H1 (cell line): ENCODE measurements around the gene FBXW8. TPM values are rescaled to one million over a fixed set of nuclear protein-coding genes. Genes with fewer than 3 reads are reported as not detected.

Experiments used
- CTCF ChIA-PET: fragments of 300-600 bp; sonication (Branson Sonifier 250); formaldehyde crosslinking; loops from one replicate; lab custom pipeline; 2021; ENCODE audit not compliant: partially characterized antibody; lab: Charles Lee
- POLR2A ChIA-PET: fragments of 300-600 bp; sonication (Branson Sonifier 250); formaldehyde crosslinking; loops from one replicate; lab custom pipeline; 2021; ENCODE audit warnings: inconsistent platforms; ENCODE audit not compliant: partially characterized antibody; lab: Charles Lee
- DNase-seq, 2 experiments: peaks; one replicate each; pipeline versions ENCODE4 v3.0.0 to v3.0.0-alpha.2; 2010 to 2022; ENCODE audit warnings: low spot score in 2 of 2, low read depth in 1 of 2, mixed read lengths in 1 of 2
- FAIRE-seq: peaks from 2 replicates; lab custom pipeline; 2011; peaks lifted over from hg19 to GRCh38; lab: Jason Lieb, UNC
- H2AFZ ChIP-seq: 2 replicates; pipeline ENCODE4 v1.8.1; 2012; ENCODE audit warnings: low read length, inconsistent platforms
- H2AK5ac ChIP-seq: 2 replicates; pipeline ENCODE4 v1.6.1; 2013; ENCODE audit warnings: low read depth, low read length
- H2BK120ac ChIP-seq: replicated peaks from 2 replicates; pipeline ENCODE3; 2013; ENCODE audit warnings: low read depth, low read length, inconsistent platforms
- H2BK12ac ChIP-seq: 2 replicates; pipeline ENCODE4 v1.6.1; 2013; ENCODE audit warnings: low read depth, low read length
- H2BK15ac ChIP-seq: 2 replicates; pipeline ENCODE4 v1.6.1; 2013; ENCODE audit warnings: low read length
- H2BK20ac ChIP-seq: 2 replicates; pipeline ENCODE4 v1.6.1; 2013; ENCODE audit warnings: low read length
- H2BK5ac ChIP-seq: 2 replicates; pipeline ENCODE4 v1.6.1; 2013; ENCODE audit warnings: low read depth, low read length
- H3K14ac ChIP-seq: 2 replicates; pipeline ENCODE4 v1.6.1; 2013; ENCODE audit warnings: inconsistent platforms; ENCODE audit not compliant: insufficient read length
- H3K18ac ChIP-seq: 2 replicates; pipeline ENCODE4 v1.6.1; 2013; ENCODE audit warnings: low read length; ENCODE audit errors: extremely low read depth
- H3K23ac ChIP-seq: 2 replicates; pipeline ENCODE4 v1.6.1; 2013; ENCODE audit warnings: inconsistent platforms; ENCODE audit not compliant: insufficient read length
- H3K23me2 ChIP-seq: 2 replicates; pipeline ENCODE4 v1.6.1; 2013; ENCODE audit warnings: low read depth, low read length
- H3K27ac ChIP-seq: 2 replicates; pipeline ENCODE4 v1.6.1; 2011; ENCODE audit warnings: low read depth, low read length, inconsistent platforms
- H3K27me3 ChIP-seq, 4 experiments: replicated peaks in 1 of 4; 1 replicate in 1 of 4; 2 replicates in 3 of 4; pipeline versions ENCODE4 v1.6.1 to v1.8.1; 2011 to 2013; ENCODE audit warnings: low read length in 3 of 4, mild to moderate bottlenecking in 3 of 4, inconsistent platforms in 2 of 4, mixed read lengths in 2 of 4, moderate library complexity in 1 of 4; ENCODE audit not compliant: control insufficient read depth in 3 of 4, insufficient read depth in 3 of 4; ENCODE audit errors: extremely low read depth in 1 of 4
- H3K36me3 ChIP-seq, 4 experiments: 2 replicates each; pipeline versions ENCODE4 v1.6.1 to v1.8.1; 2011 to 2013; ENCODE audit warnings: mild to moderate bottlenecking in 4 of 4, low read length in 3 of 4, moderate library complexity in 2 of 4, control low read depth in 1 of 4, inconsistent platforms in 1 of 4; ENCODE audit not compliant: insufficient read depth in 4 of 4, control insufficient read depth in 2 of 4
- H3K4ac ChIP-seq: replicated peaks from 2 replicates; pipeline ENCODE3; 2013; ENCODE audit warnings: low read length, low read depth, mixed read lengths, inconsistent platforms; ENCODE audit not compliant: insufficient read length
- H3K4me1 ChIP-seq, 4 experiments: replicated peaks in 1 of 4; 1 replicate in 1 of 4; 2 replicates in 3 of 4; pipeline versions ENCODE4 v1.6.1 to v1.8.1; 2011 to 2013; ENCODE audit warnings: low read length in 3 of 4, inconsistent platforms in 2 of 4, mixed read lengths in 1 of 4; ENCODE audit not compliant: insufficient read depth in 4 of 4, control insufficient read depth in 3 of 4
- H3K4me2 ChIP-seq, 2 experiments: 2 replicates each; pipeline versions ENCODE4 v1.6.1 to v1.8.1; 2011 to 2013; ENCODE audit warnings: low read depth in 2 of 2, low read length in 2 of 2, control low read depth in 1 of 2, inconsistent platforms in 1 of 2, mild to moderate bottlenecking in 1 of 2; ENCODE audit not compliant: insufficient read depth in 1 of 2
- H3K4me3 ChIP-seq, 4 experiments: fragments of 200-600, 300-600 bp in 1 of 4; sonication (generic), shearing (Covaris generic), sonication (Bioruptor Twin) in 1 of 4; 2 replicates each; pipeline versions ENCODE4 v1.5.1 to v1.8.1; 2011 to 2016; ENCODE audit warnings: low read length in 4 of 4, low read depth in 3 of 4, control low read depth in 2 of 4, inconsistent platforms in 2 of 4, mild to moderate bottlenecking in 2 of 4, mixed read lengths in 1 of 4, moderate library complexity in 1 of 4; ENCODE audit not compliant: insufficient read depth in 2 of 4; ENCODE audit errors: extremely low read depth in 1 of 4
- H3K56ac ChIP-seq: replicated peaks from 2 replicates; pipeline ENCODE3; 2013; ENCODE audit warnings: low read depth, mild to moderate bottlenecking, mixed read lengths, low read length, inconsistent platforms; ENCODE audit not compliant: insufficient read length
- H3K79me1 ChIP-seq: 2 replicates; pipeline ENCODE4 v1.6.1; 2013; ENCODE audit warnings: low read depth, low read length, control low read depth
- H3K79me2 ChIP-seq, 2 experiments: 2 replicates each; pipeline versions ENCODE4 v1.6.1 to v1.8.1; 2012 to 2013; ENCODE audit warnings: low read length in 2 of 2, mild to moderate bottlenecking in 2 of 2, inconsistent platforms in 1 of 2; ENCODE audit not compliant: insufficient read depth in 2 of 2, control insufficient read depth in 1 of 2
- H3K9ac ChIP-seq, 4 experiments: replicated peaks in 1 of 4; 1 replicate in 1 of 4; 2 replicates in 3 of 4; pipeline versions ENCODE4 v1.6.1 to v1.8.1; 2011 to 2013; ENCODE audit warnings: low read depth in 3 of 4, low read length in 3 of 4, control low read depth in 2 of 4, mild to moderate bottlenecking in 2 of 4, moderate library complexity in 2 of 4, inconsistent platforms in 1 of 4; ENCODE audit errors: extremely low read depth in 1 of 4
- H3K9me3 ChIP-seq, 2 experiments: 2 replicates each; pipeline versions ENCODE4 v1.6.1 to v1.8.1; 2012 to 2013; ENCODE audit warnings: mild to moderate bottlenecking in 2 of 2, moderate library complexity in 2 of 2, control low read depth in 1 of 2, inconsistent platforms in 1 of 2, low read depth in 1 of 2, low read length in 1 of 2, mixed read lengths in 1 of 2; ENCODE audit not compliant: insufficient read depth in 2 of 2
- H4K20me1 ChIP-seq, 2 experiments: replicated peaks in 1 of 2; 2 replicates each; pipeline versions ENCODE3 to v1.8.1; 2011 to 2013; ENCODE audit warnings: inconsistent platforms in 2 of 2, low read length in 2 of 2, mild to moderate bottlenecking in 1 of 2; ENCODE audit not compliant: insufficient read depth in 2 of 2, control insufficient read depth in 1 of 2
- H4K5ac ChIP-seq: 2 replicates; pipeline ENCODE4 v1.6.1; 2013; ENCODE audit warnings: low read length, low read depth, mixed read lengths, inconsistent platforms; ENCODE audit not compliant: insufficient read length
- H4K8ac ChIP-seq: 2 replicates; pipeline ENCODE4 v1.8.0; 2013; ENCODE audit warnings: mild to moderate bottlenecking, moderate library complexity, low read length, inconsistent platforms; ENCODE audit not compliant: insufficient read depth; ENCODE audit errors: extremely low read depth
- H4K91ac ChIP-seq: replicated peaks from 2 replicates; pipeline ENCODE3; 2013; ENCODE audit warnings: low read length, mixed read lengths, inconsistent platforms; ENCODE audit not compliant: insufficient read length
- ASH2L ChIP-seq: fragments of 200-600, 300-600 bp; sonication (generic); IDR thresholded peaks from one replicate; pipeline ENCODE4 v1.7.1; 2017; ENCODE audit warnings: low read length
- CBX5 ChIP-seq: fragments of 300-800, 300-1000 bp; sonication (generic); IDR thresholded peaks from 2 replicates; pipeline ENCODE4 v1.7.1; 2016; ENCODE audit warnings: antibody characterized with exemption, low read length, low read depth
- CTBP2 ChIP-seq: IDR thresholded peaks from 2 replicates; pipeline ENCODE4 v1.7.0; 2011; ENCODE audit warnings: borderline replicate concordance, mild to moderate bottlenecking, moderate library complexity, mixed read lengths, low read length; ENCODE audit not compliant: insufficient read depth, insufficient read length
- EP300 ChIP-seq, 2 experiments: IDR thresholded peaks; 1 replicate in 1 of 2; 2 replicates in 1 of 2; pipeline ENCODE4 v1.6.1; 2011 to 2012; ENCODE audit warnings: low read depth in 2 of 2, low read length in 2 of 2, mild to moderate bottlenecking in 2 of 2, borderline replicate concordance in 1 of 2, inconsistent platforms in 1 of 2, moderate library complexity in 1 of 2
- HDAC6 ChIP-seq: IDR thresholded peaks from one replicate; pipeline ENCODE4 v1.7.1; 2012; ENCODE audit warnings: low read depth, mild to moderate bottlenecking, inconsistent platforms, low read length, moderate library complexity
- POLR2A ChIP-seq, 2 experiments: IDR thresholded peaks; 1 replicate in 1 of 2; 2 replicates in 1 of 2; pipeline ENCODE4 v1.6.1; 2011; ENCODE audit warnings: low read depth in 2 of 2, low read length in 2 of 2, mild to moderate bottlenecking in 2 of 2; ENCODE audit errors: control extremely low read depth in 1 of 2
- RBBP5 ChIP-seq: IDR thresholded peaks from 2 replicates; pipeline ENCODE4 v1.7.1; 2012; ENCODE audit warnings: low read depth, mild to moderate bottlenecking, inconsistent platforms, low read length, moderate library complexity, borderline replicate concordance
- SIRT6 ChIP-seq: IDR thresholded peaks from one replicate; pipeline ENCODE4 v1.7.1; 2012; ENCODE audit warnings: low read length, inconsistent platforms
- SP1 ChIP-seq: IDR thresholded peaks from 2 replicates; pipeline ENCODE4 v1.6.1; 2011; ENCODE audit warnings: low read depth, low read length
- SP4 ChIP-seq: IDR thresholded peaks from 2 replicates; pipeline ENCODE4 v1.6.1; 2012; ENCODE audit warnings: low read length, inconsistent platforms
- SRF ChIP-seq: IDR thresholded peaks from 2 replicates; pipeline ENCODE4 v1.6.1; 2011; ENCODE audit warnings: mild to moderate bottlenecking, low read depth, low read length, moderate library complexity
- WGBS, 2 experiments: shearing (Covaris generic) in 1 of 2; methylation state at CpG; one replicate each; pipeline versions ENCODE4 v1.1.6 to v1.1.7; 2013 to 2015; ENCODE audit warnings: low lambda C conversion rate in 2 of 2, mixed read lengths in 2 of 2, inconsistent platforms in 1 of 2, low coverage in 1 of 2, missing lambda C conversion rate in 1 of 2; ENCODE audit not compliant: insufficient replicate concordance in 2 of 2, insufficient coverage in 1 of 2, insufficient read length in 1 of 2; ENCODE audit errors: extremely low coverage in 1 of 2, missing lambda C conversion rate in 1 of 2; 5-methylcytosine and 5-hydroxymethylcytosine counted together
- polyA plus RNA-seq, 7 experiments: library from polyadenylated mRNA; depleted of rRNA in 3 of 7; stranded (reverse) in 5 of 7; unstranded in 2 of 7; fragments of >200 nt in 5 of 7; fragments of 200-250 nt in 2 of 7; gene quantifications; 1 replicate in 5 of 7; 2 replicates in 1 of 7; 4 replicates in 1 of 7; pipeline versions ENCODE4 v1.2.1 to v1.2.3, GENCODE V29; 2011 to 2013; ENCODE audit warnings: missing spikeins in 2 of 7, mixed read lengths in 2 of 7
- total RNA-seq: library from RNA; stranded (reverse); fragmentation: NEBNext Ultra II Directional; extraction: Animal tissue kit (Norgen Biotek cat#: 25700); gene quantifications from 2 replicates; pipeline ENCODE4 v1.2.1, GENCODE V29; 2021
- TF ChIP-seq, protein P1 (sequence below): IDR thresholded peaks from 2 replicates; pipeline ENCODE4 v1.6.1; 2012; ENCODE audit warnings: low read length, inconsistent platforms
- TF ChIP-seq, protein P2 (sequence below): IDR thresholded peaks from 2 replicates; pipeline ENCODE4 v1.6.1; 2012; ENCODE audit warnings: inconsistent platforms

Gene FBXW8
- total and polyA plus RNA-seq, 2 of the 8 experiments (the other 6 are each of a cell fraction or from before 2014, with no cell fraction given) = 15.8 to 16.0 TPM

DNA sequence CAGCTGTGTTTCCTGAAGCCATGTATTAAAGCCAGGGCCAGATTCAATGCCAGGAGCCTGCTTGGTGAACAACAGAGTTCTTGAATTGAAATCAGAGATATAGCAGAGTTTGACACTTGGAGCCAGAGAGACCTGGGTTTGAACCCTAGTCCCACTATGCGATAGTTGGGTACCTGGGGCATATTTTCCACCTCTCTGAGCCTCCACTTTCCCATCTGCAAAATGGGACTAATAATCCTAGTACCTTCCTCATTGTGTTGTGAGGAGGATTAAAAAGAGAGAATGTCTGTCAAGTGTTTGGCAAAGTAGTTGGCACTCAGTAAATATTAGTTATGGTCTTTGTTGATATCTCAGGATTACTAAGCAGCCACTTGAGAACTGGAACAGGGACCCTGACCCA lies 23.5 kb upstream of the FBXW8 start:
- Histone ChIP-seq H3K4me3 (no peak overlapping the region), H2BK20ac (no peak overlapping the region), H2BK120ac (no peak overlapping the region), H3K36me3 (no peaks in the 10 kb centered on the region), H3K27ac (no peak overlapping the region), H3K23ac (no peak overlapping the region), H3K14ac (no peak overlapping the region), H2BK12ac (no peak overlapping the region), H3K4me1 (peaks cover 0 to 3% (median 2%) of the 10 kb centered on the region in 4 experiments; a peak in 2 of 7 replicates), H4K5ac (no peak overlapping the region), H4K20me1 (peaks cover 0 to 2% of the 10 kb centered on the region in 2 experiments), H3K56ac (no peak overlapping the region), H2BK15ac (no peak overlapping the region), H4K91ac (no peak overlapping the region), H3K79me1 (no peaks in the 10 kb centered on the region), H3K4ac (no peak overlapping the region), H3K27me3 (peaks cover 3 to 14% (median 11%) of the 10 kb centered on the region in 4 experiments), H2BK5ac (no peak overlapping the region), H3K18ac (no peak overlapping the region), H3K23me2 (no peaks in the 10 kb centered on the region), H2AFZ (no peak overlapping the region), H2AK5ac (no peak overlapping the region), H4K8ac (no peak overlapping the region), H3K9ac (no peak overlapping the region), H3K4me2 (no peak overlapping the region), H3K9me3 (no peaks in the 10 kb centered on the region; a peak in 1 of 4 replicates), H3K79me2 (no peaks in the 10 kb centered on the region)
- FAIRE-seq = no peak
- no peak for DNase-seq
- POLR2A ChIA-PET = no interaction called here
- WGBS, 2 experiments = 88% methylated on average over 1 of the region's 1 CpG; no CpG with 5 or more reads in 1 of the 2 experiments
- CTCF ChIA-PET = interaction anchor here (1.4 kb wide), 1 partner anchor 13 kb away, joined by 3 read pairs; no protein-coding TSS in a partner anchor
- TF ChIP-seq SRF = no peak
- no peak for TF ChIP-seq HDAC6
- no peak for TF ChIP-seq SP1
- no peak for TF ChIP-seq SIRT6
- no peak for TF ChIP-seq CBX5
- TF ChIP-seq, protein P1, sequence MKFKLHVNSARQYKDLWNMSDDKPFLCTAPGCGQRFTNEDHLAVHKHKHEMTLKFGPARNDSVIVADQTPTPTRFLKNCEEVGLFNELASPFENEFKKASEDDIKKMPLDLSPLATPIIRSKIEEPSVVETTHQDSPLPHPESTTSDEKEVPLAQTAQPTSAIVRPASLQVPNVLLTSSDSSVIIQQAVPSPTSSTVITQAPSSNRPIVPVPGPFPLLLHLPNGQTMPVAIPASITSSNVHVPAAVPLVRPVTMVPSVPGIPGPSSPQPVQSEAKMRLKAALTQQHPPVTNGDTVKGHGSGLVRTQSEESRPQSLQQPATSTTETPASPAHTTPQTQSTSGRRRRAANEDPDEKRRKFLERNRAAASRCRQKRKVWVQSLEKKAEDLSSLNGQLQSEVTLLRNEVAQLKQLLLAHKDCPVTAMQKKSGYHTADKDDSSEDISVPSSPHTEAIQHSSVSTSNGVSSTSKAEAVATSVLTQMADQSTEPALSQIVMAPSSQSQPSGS = no peak
- no peak for TF ChIP-seq RBBP5
- no peak for TF ChIP-seq EP300 (IDR thresholded peaks at IDR 0.05; ENCODE audit: borderline replicate concordance in 1 of 2, low read depth in 2 of 2, low read length in 2 of 2)
- no peak for TF ChIP-seq ASH2L
- TF ChIP-seq CTBP2 = no peak
- no peak for TF ChIP-seq POLR2A (IDR thresholded peaks at IDR 0.05; ENCODE audit: control extremely low read depth in 1 of 2, low read depth in 2 of 2, low read length in 2 of 2)
- TF ChIP-seq SP4 = no peak
- TF ChIP-seq, protein P2, sequence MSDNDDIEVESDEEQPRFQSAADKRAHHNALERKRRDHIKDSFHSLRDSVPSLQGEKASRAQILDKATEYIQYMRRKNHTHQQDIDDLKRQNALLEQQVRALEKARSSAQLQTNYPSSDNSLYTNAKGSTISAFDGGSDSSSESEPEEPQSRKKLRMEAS = no peak
